Neuronal stem cell (in vitro differentiated cells): ENCODE measurements around the gene TRIM27.
"Not testable (repeated sequence)": the region's sequence is repeated elsewhere in the genome, so short reads cannot be mapped to it uniquely, and the experiment has no call there.

ENCODE experiments used
- DNase-seq: peaks from one replicate; pipeline ENCODE4 v3.0.0-alpha.2; 2013; ENCODE audit warnings: low spot score
- H2AFZ ChIP-seq: one replicate; pipeline ENCODE4 v1.6.1; 2013; ENCODE audit warnings: mild to moderate bottlenecking, low read length, inconsistent platforms
- H2AK5ac ChIP-seq: 2 replicates; pipeline ENCODE4 v1.6.1; 2013; ENCODE audit warnings: low read depth, mild to moderate bottlenecking, inconsistent platforms, low read length, moderate library complexity, mixed read lengths
- H2BK120ac ChIP-seq: 2 replicates; pipeline ENCODE4 v1.6.1; 2013; ENCODE audit warnings: low read depth, mild to moderate bottlenecking, inconsistent platforms, low read length, moderate library complexity, mixed read lengths
- H2BK12ac ChIP-seq: one replicate; pipeline ENCODE4 v1.6.1; 2013; ENCODE audit warnings: low read length, inconsistent platforms
- H2BK15ac ChIP-seq: 2 replicates; pipeline ENCODE4 v1.6.1; 2013; ENCODE audit warnings: mild to moderate bottlenecking, low read length, inconsistent platforms, mixed read lengths
- H2BK5ac ChIP-seq: one replicate; pipeline ENCODE4 v1.6.1; 2013; ENCODE audit warnings: inconsistent platforms, mild to moderate bottlenecking, low read length, moderate library complexity
- H3K14ac ChIP-seq: one replicate; pipeline ENCODE4 v1.6.1; 2013; ENCODE audit warnings: low read length, inconsistent platforms
- H3K18ac ChIP-seq: 2 replicates; pipeline ENCODE4 v1.6.1; 2013; ENCODE audit warnings: low read length, inconsistent platforms
- H3K23ac ChIP-seq: 2 replicates; pipeline ENCODE4 v1.6.1; 2013; ENCODE audit warnings: low read depth, mild to moderate bottlenecking, mixed read lengths, low read length, inconsistent platforms; ENCODE audit not compliant: poor library complexity
- H3K27ac ChIP-seq: replicated peaks from 3 replicates; pipeline ENCODE4 v1.5.1; 2013; ENCODE audit warnings: low read length, inconsistent platforms
- H3K27me3 ChIP-seq, 3 experiments: 2 replicates each; pipeline ENCODE4 v1.6.1; 2013; ENCODE audit warnings: low read length in 3 of 3, mild to moderate bottlenecking in 2 of 3, inconsistent platforms in 1 of 3, low read depth in 1 of 3, mixed read lengths in 1 of 3, moderate library complexity in 1 of 3; ENCODE audit not compliant: control insufficient read depth in 3 of 3, insufficient read depth in 3 of 3
- H3K36me3 ChIP-seq, 2 donors: replicated peaks in 1 of 2; 2 replicates each; pipeline ENCODE4 v1.6.1; 2013; ENCODE audit warnings: low read length in 2 of 2; ENCODE audit not compliant: control insufficient read depth in 2 of 2, insufficient read depth in 2 of 2
- H3K4ac ChIP-seq: 2 replicates; pipeline ENCODE4 v1.6.1; 2013; ENCODE audit warnings: inconsistent platforms, mild to moderate bottlenecking, low read length, moderate library complexity
- H3K4me1 ChIP-seq, 2 donors: 1 replicate in 1 of 2; 2 replicates in 1 of 2; pipeline ENCODE4 v1.6.1; 2013; ENCODE audit warnings: low read length in 2 of 2, low read depth in 1 of 2; ENCODE audit not compliant: control insufficient read depth in 2 of 2, insufficient read depth in 1 of 2
- H3K4me2 ChIP-seq: one replicate; pipeline ENCODE4 v1.6.1; 2013; ENCODE audit warnings: mild to moderate bottlenecking, low read length, inconsistent platforms; ENCODE audit not compliant: insufficient read depth, poor library complexity, severe bottlenecking
- H3K4me3 ChIP-seq, 2 donors: 2 replicates each; pipeline ENCODE4 v1.5.1; 2013; ENCODE audit warnings: low read length in 2 of 2, mild to moderate bottlenecking in 2 of 2, inconsistent platforms in 1 of 2, moderate library complexity in 1 of 2
- H3K79me1 ChIP-seq: one replicate; pipeline ENCODE4 v1.6.1; 2013; ENCODE audit warnings: low read depth, mild to moderate bottlenecking, inconsistent platforms, low read length, moderate library complexity
- H3K9ac ChIP-seq: one replicate; pipeline ENCODE4 v1.6.1; 2013; ENCODE audit warnings: mild to moderate bottlenecking, low read depth, low read length, inconsistent platforms; ENCODE audit not compliant: poor library complexity
- H3K9me3 ChIP-seq, 2 donors: replicated peaks in 1 of 2; 2 replicates each; pipeline versions ENCODE3 to v1.6.1; 2013; ENCODE audit warnings: low read length in 2 of 2, mild to moderate bottlenecking in 2 of 2, inconsistent platforms in 1 of 2, low read depth in 1 of 2, mixed read lengths in 1 of 2, moderate library complexity in 1 of 2; ENCODE audit not compliant: control insufficient read depth in 2 of 2, insufficient read depth in 1 of 2
- H4K8ac ChIP-seq: one replicate; pipeline ENCODE4 v1.6.1; 2013; ENCODE audit warnings: low read depth, mild to moderate bottlenecking, inconsistent platforms, low read length, moderate library complexity
- H4K91ac ChIP-seq: one replicate; pipeline ENCODE4 v1.6.1; 2013; ENCODE audit warnings: low read length, low read depth, mild to moderate bottlenecking, inconsistent platforms; ENCODE audit not compliant: poor library complexity
- WGBS, 2 donors: extraction: QIAGEN DNeasy Blood & Tissue Kit; methylation state at CpG; one replicate each; pipeline ENCODE4 v1.1.7; 2013; ENCODE audit warnings: missing lambda C conversion rate in 2 of 2, mixed read lengths in 1 of 2; ENCODE audit not compliant: insufficient read length in 2 of 2, insufficient replicate concordance in 1 of 2; ENCODE audit errors: extremely low coverage in 2 of 2; 5-methylcytosine and 5-hydroxymethylcytosine counted together

TRIM27 gene

GRCh38 chr6:28956331-28956730 is 32.5 kb upstream of the TRIM27 start:
- Histone ChIP-seq H3K4ac (no peak overlapping the region), H2BK5ac (no peak overlapping the region), H3K4me1 (no peaks in the 10 kb centered on the region), H3K36me3 (no peaks in the 10 kb centered on the region), H3K18ac (no peak overlapping the region), H3K79me1 (no peaks in the 10 kb centered on the region), H3K9me3 (no peaks in the 10 kb centered on the region), H2BK15ac (no peak overlapping the region), H2AFZ (no peak overlapping the region), H4K8ac (no peak overlapping the region), H2BK120ac (no peak overlapping the region), H3K9ac (no peak overlapping the region), H3K4me3 (no peak overlapping the region), H3K14ac (no peak overlapping the region), H4K91ac (no peak overlapping the region), H3K23ac (no peak overlapping the region), H2BK12ac (no peak overlapping the region), H2AK5ac (no peak overlapping the region), H3K27me3 (peaks cover 0 to 8% (median 0%) of the 10 kb centered on the region in 3 experiments), H3K4me2 (no peak overlapping the region), H3K27ac (no peak overlapping the region)
- WGBS, 2 donors, result no CpG with 5 or more reads among the region's 3 CpGs
- DNase-seq, result no peak

- Histone ChIP-seq H3K4me3 (peak overlapping the region; percentile 55 to 83), H3K9me3 (no peaks in the 10 kb centered on the region), H3K18ac (no peak overlapping the region), H2AFZ (peak overlapping the region; percentile 92), H2BK120ac (no peak overlapping the region), H2AK5ac (no peak overlapping the region), H4K91ac (no peak overlapping the region), H2BK12ac (no peak overlapping the region), H3K27me3 (peaks cover 0 to 8% (median 0%) of the 10 kb centered on the region in 3 experiments), H3K4me2 (peak overlapping the region; percentile 65), H3K36me3 (no peaks in the 10 kb centered on the region), H3K14ac (no peak overlapping the region), H2BK5ac (no peak overlapping the region), H3K4ac (no peak overlapping the region), H3K27ac (no peak overlapping the region), H4K8ac (no peak overlapping the region), H3K23ac (no peak overlapping the region), H3K4me1 (no peaks in the 10 kb centered on the region), H3K79me1 (no peaks in the 10 kb centered on the region), H3K9ac (no peak overlapping the region), H2BK15ac (no peak overlapping the region)
- DNase-seq, result no peak
- WGBS, 2 donors, result no CpG with 5 or more reads among the region's 22 CpGs
Observed at GRCh38 chr6:28953585-28954258, 29.9 kb upstream of the TRIM27 start.

- no peaks in the 10 kb centered on the region for H3K79me1 ChIP-seq
- no peak overlapping the region for H3K23ac ChIP-seq
- no peak overlapping the region for H3K14ac ChIP-seq
- no peak overlapping the region for H4K8ac ChIP-seq
- H3K9ac ChIP-seq, result no peak overlapping the region
- no peaks in the 10 kb centered on the region for H3K4me1 ChIP-seq
- H3K4me2 ChIP-seq, result peak overlapping the region; percentile 65
- H3K4me3 ChIP-seq, result peak overlapping the region; percentile 55 to 83
- no peak overlapping the region for H4K91ac ChIP-seq
- no peak overlapping the region for H2AK5ac ChIP-seq
- no peak overlapping the region for H3K27ac ChIP-seq
- peak; percentile 43 for DNase-seq
- H3K27me3 ChIP-seq, result peaks cover 0 to 8% (median 0%) of the 10 kb centered on the region in 3 experiments
- no peak overlapping the region for H3K4ac ChIP-seq
- no peak overlapping the region for H2BK5ac ChIP-seq
- H2AFZ ChIP-seq, result peak overlapping the region; percentile 92
- WGBS, 2 donors, result no CpG with 5 or more reads among the region's 13 CpGs
- H2BK120ac ChIP-seq, result no peak overlapping the region
- no peaks in the 10 kb centered on the region for H3K9me3 ChIP-seq
- no peak overlapping the region for H3K18ac ChIP-seq
- no peaks in the 10 kb centered on the region for H3K36me3 ChIP-seq
- no peak overlapping the region for H2BK15ac ChIP-seq
- no peak overlapping the region for H2BK12ac ChIP-seq
Observed at GRCh38 chr6:28953039-28953584, 29.3 kb upstream of the TRIM27 start.

- H3K14ac ChIP-seq, H2AFZ ChIP-seq, H3K4me2 ChIP-seq: not testable (repeated sequence)
Observed at GRCh38 chr6:28949656-28950195, 25.9 kb upstream of the TRIM27 start.

More at GRCh38 chr6:28949656-28950195, 25.9 kb upstream of the TRIM27 start:
- not testable (repeated sequence) for H4K8ac ChIP-seq, DNase-seq, H3K23ac ChIP-seq, H3K4ac ChIP-seq, H3K9ac ChIP-seq, H4K91ac ChIP-seq, H2BK120ac ChIP-seq, H3K36me3 ChIP-seq, H2BK12ac ChIP-seq, H3K9me3 ChIP-seq, H3K18ac ChIP-seq, H3K4me3 ChIP-seq, H3K79me1 ChIP-seq, H2BK15ac ChIP-seq, H2AK5ac ChIP-seq, H3K27ac ChIP-seq, H3K27me3 ChIP-seq, H2BK5ac ChIP-seq, H3K4me1 ChIP-seq
- WGBS, 2 donors, result no CpG with 5 or more reads among the region's 41 CpGs
